GM18868 (cell line): Measurements from ENCODE around the gene SLC16A2.
"Not testable (repeated sequence)": the region's sequence is repeated elsewhere in the genome, so short reads cannot be mapped to it uniquely, and the experiment has no call there.

Experiments
- ATAC-seq: cut with Tn5 transposase; IDR thresholded peaks from one replicate; pipeline ENCODE4 v1.9.1; 2021; ENCODE audit warnings: mild to moderate bottlenecking, moderate library complexity; ENCODE audit not compliant: unreplicated experiment

SLC16A2 gene

GRCh38 chrX:74445099-74445498, 23.8 kb downstream of the SLC16A2 start:
- ATAC-seq, result no peak

DNA sequence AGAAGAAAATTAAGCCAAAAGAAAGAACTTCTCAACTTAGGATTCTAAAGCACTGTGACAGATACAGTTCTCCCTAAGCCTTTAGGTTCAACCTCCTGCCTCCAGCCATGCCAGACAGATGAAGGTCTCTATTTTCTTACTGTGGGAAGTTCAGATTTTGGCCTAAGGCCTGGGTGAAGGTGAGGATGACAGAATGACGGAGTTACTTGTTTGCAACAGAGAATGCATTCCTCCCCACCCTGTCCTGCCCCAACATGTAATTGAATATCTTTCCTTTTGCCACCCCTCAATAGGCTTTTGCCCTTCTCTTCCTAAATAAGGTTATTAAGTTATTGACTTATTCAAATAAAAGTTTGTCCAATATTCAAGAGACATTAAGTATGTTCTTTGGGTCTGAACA, 25.6 kb downstream of the SLC16A2 start:
- no peak for ATAC-seq

DNA sequence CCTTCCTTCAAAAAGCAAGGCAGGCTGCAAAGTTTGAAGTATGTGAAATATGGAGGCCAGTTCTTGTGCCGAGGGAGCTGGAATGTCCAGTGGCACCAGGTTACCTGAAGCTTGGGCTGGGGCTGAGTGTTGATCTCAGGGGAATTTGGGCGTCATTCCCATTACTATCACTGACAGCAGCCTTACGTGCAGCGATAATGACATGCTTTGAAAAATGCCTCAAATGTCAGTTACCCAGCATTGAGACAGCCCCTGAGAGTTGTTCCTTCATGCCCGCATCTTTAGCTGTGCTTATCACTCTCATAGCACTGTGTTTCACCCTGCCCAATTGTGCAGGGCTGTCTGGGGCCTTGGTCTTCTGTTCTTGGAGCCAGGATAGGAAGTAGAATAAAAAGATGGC, 27.4 kb downstream of the SLC16A2 start:
- ATAC-seq, result no peak

- ATAC-seq, result no peak
Observed at GRCh38 chrX:74449322-74449936, 28.1 kb downstream of the SLC16A2 start.

- no peak for ATAC-seq
Observed at GRCh38 chrX:74449937-74450330, 28.6 kb downstream of the SLC16A2 start.

DNA sequence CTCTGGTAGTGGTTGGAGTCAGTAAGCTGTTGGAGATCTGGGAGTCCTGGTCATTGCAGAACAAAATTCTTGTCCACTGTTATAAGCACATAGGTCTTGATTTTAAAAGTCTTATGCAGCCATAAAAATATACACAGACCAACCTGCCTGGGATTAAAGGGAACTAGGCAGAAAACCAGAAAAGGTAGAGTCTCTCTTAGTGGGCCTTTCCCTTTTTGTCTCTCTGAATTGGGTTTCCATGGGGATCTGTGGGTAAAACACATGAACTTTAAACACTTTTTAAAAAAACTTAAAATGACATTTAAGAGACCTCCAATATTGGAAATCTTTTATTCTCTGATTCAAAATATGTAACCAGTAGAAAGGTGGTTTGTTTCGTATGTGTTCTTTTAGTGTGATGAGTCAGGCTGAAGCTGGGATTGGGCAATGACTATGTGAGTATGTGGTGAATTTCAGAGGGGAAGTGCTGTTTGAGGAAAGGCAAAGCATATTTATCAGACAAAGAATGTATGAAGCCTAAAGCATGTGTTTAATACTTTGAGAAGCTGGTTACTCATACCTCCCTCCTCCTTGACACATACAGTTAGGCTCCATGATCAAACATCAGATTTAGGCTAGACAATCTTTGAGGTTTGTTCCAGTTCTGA, 29.6 kb downstream of the SLC16A2 start:
- no peak for ATAC-seq

- ATAC-seq, result no peak
Observed at GRCh38 chrX:74451450-74452198, 30.3 kb downstream of the SLC16A2 start.

DNA sequence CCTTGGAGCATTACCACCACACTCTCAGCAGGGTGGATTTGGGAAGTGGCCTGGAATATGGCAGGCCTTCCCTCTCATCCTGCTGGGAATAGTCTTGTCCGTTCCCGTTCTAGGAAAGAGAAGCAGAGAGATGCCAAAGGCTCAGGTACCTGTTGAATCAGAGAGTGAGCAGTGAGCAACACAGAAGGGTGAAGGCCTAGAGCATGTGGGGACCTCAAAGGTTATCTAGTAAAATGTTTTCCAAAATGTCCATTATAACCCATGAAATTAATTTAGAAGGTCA, 30.8 kb downstream of the SLC16A2 start:
- ATAC-seq, result no peak

- no peak for ATAC-seq
Observed at GRCh38 chrX:74453178-74453577, 31.9 kb downstream of the SLC16A2 start.

GRCh38 chrX:74454233-74454632, 32.9 kb downstream of the SLC16A2 start:
- ATAC-seq, result not testable (repeated sequence)

GRCh38 chrX:74458736-74459135, 37.4 kb downstream of the SLC16A2 start:
- no peak for ATAC-seq

GRCh38 chrX:74461384-74461783, 40.1 kb downstream of the SLC16A2 start:
- ATAC-seq, result no peak

DNA sequence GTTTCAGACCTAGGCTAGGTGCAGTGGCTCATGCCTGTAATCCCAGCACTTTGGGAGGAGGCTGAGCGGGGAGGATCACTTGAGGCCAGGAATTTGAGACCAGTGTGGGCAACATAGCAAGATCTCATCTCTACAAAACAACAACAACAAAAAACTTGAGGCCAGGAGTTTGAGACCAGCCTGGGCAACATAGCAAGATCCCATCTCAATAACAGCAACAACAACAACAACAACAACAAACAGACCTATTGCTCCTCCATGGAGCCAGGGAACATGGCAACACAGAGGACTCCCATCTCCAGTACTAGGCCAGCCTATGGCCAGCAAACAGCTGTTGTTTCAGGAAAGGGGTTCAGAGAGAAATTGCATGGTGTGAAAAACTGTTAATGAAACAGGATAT, 43.4 kb downstream of the SLC16A2 start:
- no peak for ATAC-seq

GRCh38 chrX:74465424-74465823, 44.1 kb downstream of the SLC16A2 start:
- no peak for ATAC-seq

DNA sequence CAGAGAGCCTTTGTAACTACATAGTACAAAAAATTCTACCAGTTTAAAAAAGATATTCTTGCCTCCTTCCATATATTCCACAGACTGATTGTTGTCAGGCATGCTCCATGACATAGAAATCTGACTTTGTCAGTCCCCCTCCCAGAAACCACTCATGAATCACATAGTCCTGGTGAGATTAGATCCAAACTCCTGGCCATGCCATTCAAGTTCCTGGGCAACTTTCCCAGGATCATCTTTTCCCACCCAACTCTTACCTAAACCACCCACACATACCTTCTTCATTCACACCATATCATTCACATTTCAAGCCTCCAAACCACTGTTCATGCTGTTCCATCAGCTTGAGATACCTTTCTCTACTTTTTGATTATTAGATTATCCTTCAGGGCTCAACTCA, 46.4 kb downstream of the SLC16A2 start:
- no peak for ATAC-seq

- ATAC-seq, result not testable (repeated sequence)
Observed at GRCh38 chrX:74473116-74473515, 51.8 kb downstream of the SLC16A2 start.

DNA sequence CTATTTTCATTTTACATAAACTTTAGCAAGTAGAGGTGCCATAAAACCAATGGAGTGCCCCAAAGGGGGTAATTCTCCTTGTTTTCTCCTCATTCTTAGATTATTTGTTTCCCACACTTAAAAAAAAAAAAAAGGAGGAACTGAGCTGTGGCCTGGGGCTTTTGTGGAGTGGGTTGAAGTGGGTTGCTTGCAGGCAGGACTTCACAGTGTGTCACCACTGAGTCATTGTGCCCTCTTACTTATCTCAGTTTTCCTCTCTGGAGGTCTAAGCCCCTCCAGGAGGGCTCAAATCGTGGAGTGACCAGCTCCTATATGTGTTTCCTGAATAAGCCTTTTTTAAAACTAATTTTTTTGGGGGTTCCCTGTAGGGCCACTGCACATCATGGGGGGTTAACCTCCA, 69.0 kb downstream of the SLC16A2 start:
- ATAC-seq, result no peak

DNA sequence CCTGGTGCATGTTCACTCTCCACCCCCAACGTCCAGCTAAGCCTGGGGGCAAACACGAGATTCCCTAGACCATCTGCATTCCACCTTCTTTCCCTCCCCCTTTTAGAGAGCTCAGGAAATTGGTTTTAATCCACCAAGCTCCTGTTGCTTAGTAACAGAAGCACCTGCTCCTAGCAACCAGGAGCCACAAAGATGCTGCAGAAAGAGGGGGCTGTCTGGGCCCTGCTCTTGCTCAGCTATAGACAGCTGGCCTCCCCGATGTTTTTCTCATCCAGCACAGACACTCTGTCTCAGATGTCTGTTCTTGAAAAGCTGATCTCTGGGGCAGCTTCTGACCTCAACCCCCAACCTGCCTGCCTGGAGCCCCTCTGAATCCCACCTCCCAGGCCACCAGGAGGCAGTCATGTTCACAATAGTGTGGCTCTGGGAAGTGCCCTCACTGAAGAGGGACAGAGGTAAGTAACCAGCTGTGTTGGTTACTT, 71.5 kb downstream of the SLC16A2 start:
- ATAC-seq, result no peak

- no peak for ATAC-seq
Observed at GRCh38 chrX:74493806-74494205, 72.5 kb downstream of the SLC16A2 start.

DNA sequence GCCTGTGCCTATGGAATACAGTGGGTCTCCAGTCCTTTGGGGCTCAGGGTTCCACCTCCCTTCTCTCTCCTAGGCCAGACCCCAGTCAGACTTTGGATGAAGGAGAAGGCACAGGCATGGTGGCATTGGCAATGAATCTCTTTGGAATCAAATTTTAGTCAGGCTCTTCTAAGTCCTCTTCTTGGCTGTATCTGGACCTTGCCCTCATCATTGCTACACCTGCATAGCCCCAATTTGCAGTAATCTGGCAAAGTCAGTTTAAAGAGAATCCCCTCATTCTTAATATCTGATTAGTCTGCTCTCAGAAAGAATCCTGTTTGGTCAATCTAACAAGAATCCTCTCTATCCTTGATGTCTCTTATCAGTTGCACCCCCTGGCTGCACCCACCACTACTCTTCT, 77.6 kb downstream of the SLC16A2 start:
- ATAC-seq, result no peak

DNA sequence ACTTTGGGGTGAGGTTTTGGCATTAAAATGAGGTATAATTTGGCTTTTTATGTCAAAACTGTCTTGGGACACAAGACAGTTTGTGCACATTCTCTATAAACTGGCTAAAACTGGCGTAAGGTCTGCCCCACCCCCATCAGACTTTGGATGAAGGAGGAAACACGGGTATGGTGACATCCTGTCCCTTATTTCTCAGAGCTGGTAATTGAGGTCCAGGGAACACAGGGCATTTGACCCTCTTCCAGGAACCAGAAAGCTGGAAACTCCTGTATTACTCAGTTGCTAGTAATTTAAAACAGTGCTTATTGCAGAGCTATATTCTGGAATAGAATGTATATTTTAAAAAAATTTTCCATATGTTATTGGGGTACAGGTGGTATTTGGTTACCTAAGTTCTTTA, 78.8 kb downstream of the SLC16A2 start:
- ATAC-seq, result no peak

GRCh38 chrX:74500555-74500954, 79.3 kb downstream of the SLC16A2 start:
- no peak for ATAC-seq
